PC-3 (cell line): ENCODE measurements around the gene SMIM1.

Source experiments
- CTCF ChIP-seq: fragments of 300-600 bp; sonication (generic); conservative IDR thresholded peaks from 2 replicates; pipeline ENCODE4 v1.5.1; 2017; ENCODE audit warnings: antibody characterized with exemption, low read depth, mild to moderate bottlenecking, low read length
- EZH2 ChIP-seq: fragments of 300-600 bp; sonication (generic); IDR thresholded peaks from one replicate; pipeline ENCODE4 v1.6.1; 2017; ENCODE audit warnings: antibody characterized with exemption, mild to moderate bottlenecking, low read length; ENCODE audit not compliant: unreplicated experiment
- EZH2phosphoT487 ChIP-seq: fragments of 300-600 bp; sonication (generic); IDR thresholded peaks from 2 replicates; pipeline ENCODE4 v1.6.1; 2018; ENCODE audit warnings: mild to moderate bottlenecking, antibody characterized with exemption, low read length, borderline replicate concordance

GRCh38 chr1:3746830-3747521, 25.6 kb upstream of the SMIM1 start:
- TF ChIP-seq CTCF (no peak), EZH2 (no peak), EZH2phosphoT487 (no peak)
